HCT116 (cell line): Measurements from ENCODE around the gene PLEK. TPM values are rescaled to one million over a fixed set of nuclear protein-coding genes. Genes with fewer than 3 reads are reported as not detected.

Source experiments
- ATAC-seq: fragments of 200-7000 bp; cut with Tn5 transposase; 2 replicates; pipeline ENCODE4 v1.9.1; 2020; ENCODE audit warnings: mild to moderate bottlenecking, moderate library complexity
- BruUV-seq: library from RNA; stranded (reverse); fragments of 400-500 nt; replicated peaks from 2 replicates; lab custom pipeline; 2021; lab: Mats Ljungman, UMichigan
- CTCF ChIA-PET: fragments of 300-600 bp; sonication (Branson Sonifier 250); formaldehyde crosslinking; loops from one replicate; lab custom pipeline; 2021; ENCODE audit warnings: antibody characterized with exemption; lab: Charles Lee
- POLR2A ChIA-PET: fragments of 300-600, 350-600 bp; sonication (Branson Sonifier 250); formaldehyde crosslinking; loops from one replicate; lab custom pipeline; 2021; ENCODE audit warnings: antibody characterized with exemption; lab: Charles Lee
- RAD21 ChIA-PET, 2 experiments: fragments of 300-600 bp; sonication (Branson Sonifier 250); formaldehyde crosslinking; loops; one replicate each; lab custom pipeline; 2023; ENCODE audit warnings: low total read pairs in 2 of 2; ENCODE audit not compliant: uncharacterized antibody in 2 of 2, unreplicated experiment in 2 of 2, low non-redundant PET in 1 of 2; lab: Charles Lee
- DNase-seq: peaks from one replicate; pipeline ENCODE4 v3.0.0-alpha.2; 2010; ENCODE audit warnings: low read depth, low spot score
- H2AFZ ChIP-seq: fragments of 200-600 bp; shearing (Covaris generic), sonication (generic); 2 replicates; pipeline ENCODE4 v1.6.1; 2017; ENCODE audit warnings: low read depth, mixed run types, mixed read lengths, antibody characterized with exemption, low read length; ENCODE audit not compliant: poor library complexity, severe bottlenecking
- H3K27ac ChIP-seq: 2 replicates; pipeline ENCODE4 v1.5.1; 2012; ENCODE audit warnings: low read depth, low read length
- H3K27me3 ChIP-seq: fragments of 200-600 bp; sonication (generic); 2 replicates; pipeline ENCODE4 v1.6.1; 2016; ENCODE audit warnings: mixed run types, low read length, mixed read lengths; ENCODE audit not compliant: insufficient read depth
- H3K36me3 ChIP-seq, 2 experiments: fragments of 200-500 bp in 1 of 2; fragments of 200-600 bp in 1 of 2; sonication (Bioruptor generic) in 1 of 2; sonication (generic) in 1 of 2; 2 replicates each; pipeline versions ENCODE4 v1.5.1 to v1.6.1; 2014 to 2016; ENCODE audit warnings: low read length in 2 of 2, inconsistent platforms in 1 of 2, mixed read lengths in 1 of 2, mixed run types in 1 of 2; ENCODE audit not compliant: insufficient read depth in 2 of 2, control insufficient read depth in 1 of 2
- H3K4me1 ChIP-seq, 2 experiments: fragments of 200-600 bp in 1 of 2; sonication (generic) in 1 of 2; 2 replicates each; pipeline versions ENCODE4 v1.5.1 to v1.6.1; 2012 to 2017; ENCODE audit warnings: low read length in 2 of 2, inconsistent platforms in 1 of 2, mild to moderate bottlenecking in 1 of 2, mixed read lengths in 1 of 2, mixed run types in 1 of 2, moderate library complexity in 1 of 2; ENCODE audit not compliant: insufficient read depth in 2 of 2, control insufficient read depth in 1 of 2
- H3K4me2 ChIP-seq: fragments of 200-600 bp; sonication (generic); 2 replicates; pipeline ENCODE4 v1.6.1; 2017; ENCODE audit warnings: mixed run types, low read length, mixed read lengths
- H3K4me3 ChIP-seq, 2 experiments: fragments of 200-600 bp in 1 of 2; sonication (generic) in 1 of 2; replicated peaks in 1 of 2; 2 replicates each; pipeline ENCODE4 v1.5.1; 2011 to 2016; ENCODE audit warnings: low read length in 2 of 2, control low read depth in 1 of 2, low read depth in 1 of 2, mild to moderate bottlenecking in 1 of 2, mixed read lengths in 1 of 2, mixed run types in 1 of 2
- H3K79me2 ChIP-seq: fragments of 200-600 bp; sonication (generic); 2 replicates; pipeline ENCODE4 v1.6.1; 2017; ENCODE audit warnings: mild to moderate bottlenecking, mixed run types, low read length, moderate library complexity, mixed read lengths; ENCODE audit not compliant: insufficient read depth
- H3K9ac ChIP-seq: fragments of 200-600 bp; sonication (generic); 2 replicates; pipeline ENCODE4 v1.6.1; 2016; ENCODE audit warnings: low read length, mixed read lengths
- H3K9me2 ChIP-seq: fragments of 200-600 bp; sonication (generic), shearing (Covaris generic); 2 replicates; pipeline ENCODE4 v1.6.1; 2017; ENCODE audit warnings: mixed run types, mild to moderate bottlenecking, moderate library complexity; ENCODE audit not compliant: insufficient read depth
- H3K9me3 ChIP-seq, 2 experiments: fragments of 200-500 bp in 1 of 2; fragments of 200-600 bp in 1 of 2; sonication (Bioruptor generic) in 1 of 2; sonication (generic) in 1 of 2; 2 replicates each; pipeline ENCODE4 v1.6.1; 2014 to 2017; ENCODE audit warnings: low read length in 2 of 2, mixed read lengths in 2 of 2, inconsistent platforms in 1 of 2, low read depth in 1 of 2, mild to moderate bottlenecking in 1 of 2, mixed run types in 1 of 2, moderate library complexity in 1 of 2; ENCODE audit not compliant: control insufficient read depth in 1 of 2, insufficient read depth in 1 of 2
- H4K20me1 ChIP-seq: fragments of 200-600 bp; sonication (generic), shearing (Covaris generic); 2 replicates; pipeline ENCODE4 v1.6.1; 2017; ENCODE audit warnings: mixed run types, mild to moderate bottlenecking, moderate library complexity; ENCODE audit not compliant: insufficient read depth
- CEBPB ChIP-seq: IDR thresholded peaks from 2 replicates; pipeline ENCODE4 v1.6.1; 2012; ENCODE audit warnings: low read depth
- CTCF ChIP-seq, 3 experiments: fragments of 200-600 bp in 1 of 3; sonication (generic) in 1 of 3; IDR thresholded peaks in 2 of 3; conservative IDR thresholded peaks in 1 of 3; 2 replicates each; pipeline ENCODE4 v1.5.1; 2012 to 2017; ENCODE audit warnings: low read depth in 2 of 3, low read length in 2 of 3, antibody characterized with exemption in 1 of 3, borderline replicate concordance in 1 of 3, control low read depth in 1 of 3, mild to moderate bottlenecking in 1 of 3, mixed read lengths in 1 of 3, mixed run types in 1 of 3, moderate library complexity in 1 of 3; ENCODE audit not compliant: insufficient read depth in 1 of 3
- EZH2phosphoT487 ChIP-seq: fragments of 200-600 bp; IDR thresholded peaks from 2 replicates; pipeline ENCODE4 v1.6.1; 2018; ENCODE audit warnings: antibody characterized with exemption, borderline replicate concordance
- JUND ChIP-seq: IDR thresholded peaks from 2 replicates; pipeline ENCODE4 v1.6.1; 2012
- MAX ChIP-seq: IDR thresholded peaks from 2 replicates; pipeline ENCODE4 v1.6.1; 2012
- POLR2A ChIP-seq: IDR thresholded peaks from 2 replicates; pipeline ENCODE4 v1.7.0; 2011; ENCODE audit warnings: borderline replicate concordance; ENCODE audit not compliant: insufficient read depth, insufficient read length; ENCODE audit errors: extremely low read depth
- RAD21 ChIP-seq: IDR thresholded peaks from 2 replicates; pipeline ENCODE4 v1.6.1; 2012; ENCODE audit warnings: low read depth, mild to moderate bottlenecking
- SIN3A ChIP-seq: IDR thresholded peaks from 2 replicates; pipeline ENCODE4 v1.6.1; 2012; ENCODE audit warnings: low read depth
- SP1 ChIP-seq: IDR thresholded peaks from 2 replicates; pipeline ENCODE4 v1.6.1; 2012; ENCODE audit warnings: low read depth
- YY1 ChIP-seq: IDR thresholded peaks from 2 replicates; pipeline ENCODE4 v1.6.1; 2011; ENCODE audit warnings: low read length, low read depth, moderate library complexity, mild to moderate bottlenecking; ENCODE audit not compliant: insufficient replicate concordance; ENCODE audit errors: extremely low read depth
- ZFX ChIP-seq: fragments of 450-650 bp; IDR thresholded peaks from 2 replicates; pipeline ENCODE4 v1.6.1; 2017
- intact Hi-C: fragments of 100-400 bp; cut with micrococcal nuclease; formaldehyde crosslinking; loops from 2 replicates; pipeline ENCODE4 v1.10.0; 2022
- total RNA-seq: library from RNA; stranded (reverse); gene quantifications from one replicate; pipeline ENCODE4 v1.2.1, GENCODE V29; 2021; ENCODE audit not compliant: unreplicated experiment
- TF ChIP-seq, protein P1 (sequence below): IDR thresholded peaks from 2 replicates; pipeline ENCODE4 v1.6.1; 2012
- TF ChIP-seq, protein P2 (sequence below): IDR thresholded peaks from 2 replicates; pipeline ENCODE4 v1.6.1; 2012; ENCODE audit warnings: low read depth

Gene PLEK
- total RNA-seq, 1 experiment from 2014 or later: 0.22 TPM

DNA sequence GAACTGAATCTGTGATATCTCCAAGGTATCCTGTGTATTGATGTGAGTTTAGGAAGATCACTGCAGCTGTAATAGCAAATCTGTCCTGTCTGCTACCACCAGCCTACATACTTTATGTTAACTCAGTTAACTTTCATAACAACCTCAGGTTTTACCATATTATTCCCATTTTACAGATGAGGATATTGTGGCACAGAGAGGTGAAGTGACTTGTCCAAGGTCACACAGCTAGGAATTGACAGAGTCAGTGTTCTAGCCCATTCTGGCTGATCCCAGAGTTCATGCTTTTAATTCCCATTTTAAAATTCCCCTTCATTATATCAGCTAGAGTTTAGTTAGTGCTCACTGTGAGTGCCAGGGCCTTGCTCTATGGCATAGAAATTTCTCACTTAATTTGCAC lies 49.4 kb downstream of the PLEK start:
- TF ChIP-seq CTCF (IDR thresholded peaks at IDR 0.05 in 2 of 3, conservative IDR thresholded peaks at IDR 0.05 in 1 of 3; ENCODE audit: borderline replicate concordance in 1 of 3, insufficient read depth in 1 of 3, low read depth in 2 of 3, low read length in 2 of 3) (no peak), EZH2phosphoT487 (no peak), MAX (no peak)
- TF ChIP-seq, protein P1, sequence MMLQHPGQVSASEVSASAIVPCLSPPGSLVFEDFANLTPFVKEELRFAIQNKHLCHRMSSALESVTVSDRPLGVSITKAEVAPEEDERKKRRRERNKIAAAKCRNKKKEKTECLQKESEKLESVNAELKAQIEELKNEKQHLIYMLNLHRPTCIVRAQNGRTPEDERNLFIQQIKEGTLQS: no peak
- Histone ChIP-seq H3K36me3 (no peaks in the 10 kb centered on the region), H3K4me3 (no peak overlapping the region), H4K20me1 (no peaks in the 10 kb centered on the region), H3K4me2 (no peak overlapping the region), H3K9me2 (no peaks in the 10 kb centered on the region), H3K27ac (no peak overlapping the region), H3K27me3 (no peaks in the 10 kb centered on the region), H3K9ac (no peak overlapping the region), H3K79me2 (no peaks in the 10 kb centered on the region), H3K9me3 (no peaks in the 10 kb centered on the region), H2AFZ (no peak overlapping the region), H3K4me1 (no peaks in the 10 kb centered on the region)
- no TSS peak for BruUV-seq
- POLR2A ChIA-PET: no interaction called here
- intact Hi-C loops: no loop called here
- CTCF ChIA-PET: interaction anchor here (1.1 kb wide), 1 partner anchor 27 kb away, joined by 4 read pairs; no protein-coding TSS in a partner anchor
- RAD21 ChIA-PET: no interaction called here
- DNase-seq (no peak), ATAC-seq (no peak)

DNA sequence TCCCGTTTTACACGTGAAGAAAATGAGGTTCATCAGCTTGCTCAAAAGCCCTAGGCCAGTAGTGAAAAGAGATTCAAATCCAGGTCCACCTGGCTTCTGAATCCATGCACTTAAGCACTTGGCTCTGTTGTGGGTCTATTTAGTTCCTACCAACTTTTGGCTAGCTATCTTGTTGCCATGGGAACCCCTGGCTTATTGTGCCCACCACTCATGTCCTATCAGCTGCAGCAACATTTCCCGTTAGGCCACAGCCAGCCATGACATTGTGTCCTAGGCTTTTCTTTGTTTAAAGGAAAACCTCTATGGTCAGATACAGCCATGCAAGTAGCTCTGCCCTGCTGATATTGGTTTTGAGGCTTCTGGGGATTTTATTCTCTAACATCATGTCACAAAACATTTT lies 49.8 kb downstream of the PLEK start:
- ATAC-seq (no peak), DNase-seq (no peak)
- no peak overlapping the region for H3K4me3 ChIP-seq
- no peaks in the 10 kb centered on the region for H3K79me2 ChIP-seq
- H3K9ac ChIP-seq: no peak overlapping the region
- no peak overlapping the region for H2AFZ ChIP-seq
- H3K36me3 ChIP-seq: no peaks in the 10 kb centered on the region
- no peaks in the 10 kb centered on the region for H4K20me1 ChIP-seq
- no peaks in the 10 kb centered on the region for H3K9me3 ChIP-seq
- BruUV-seq: no TSS peak
- ChIA-PET RAD21 (no interaction called here), POLR2A (no interaction called here), CTCF (interaction anchor here (1.1 kb wide), 1 partner anchor 27 kb away, joined by 4 read pairs; no protein-coding TSS in a partner anchor)
- no peaks in the 10 kb centered on the region for H3K9me2 ChIP-seq
- H3K27me3 ChIP-seq: no peaks in the 10 kb centered on the region
- no peak overlapping the region for H3K27ac ChIP-seq
- intact Hi-C loops: no loop called here
- no peak for TF ChIP-seq SP1
- no peak for TF ChIP-seq RAD21
- TF ChIP-seq, protein P1: no peak
- TF ChIP-seq YY1: no peak
- TF ChIP-seq MAX: no peak
- TF ChIP-seq SIN3A: no peak
- no peak for TF ChIP-seq CEBPB
- TF ChIP-seq, protein P2, sequence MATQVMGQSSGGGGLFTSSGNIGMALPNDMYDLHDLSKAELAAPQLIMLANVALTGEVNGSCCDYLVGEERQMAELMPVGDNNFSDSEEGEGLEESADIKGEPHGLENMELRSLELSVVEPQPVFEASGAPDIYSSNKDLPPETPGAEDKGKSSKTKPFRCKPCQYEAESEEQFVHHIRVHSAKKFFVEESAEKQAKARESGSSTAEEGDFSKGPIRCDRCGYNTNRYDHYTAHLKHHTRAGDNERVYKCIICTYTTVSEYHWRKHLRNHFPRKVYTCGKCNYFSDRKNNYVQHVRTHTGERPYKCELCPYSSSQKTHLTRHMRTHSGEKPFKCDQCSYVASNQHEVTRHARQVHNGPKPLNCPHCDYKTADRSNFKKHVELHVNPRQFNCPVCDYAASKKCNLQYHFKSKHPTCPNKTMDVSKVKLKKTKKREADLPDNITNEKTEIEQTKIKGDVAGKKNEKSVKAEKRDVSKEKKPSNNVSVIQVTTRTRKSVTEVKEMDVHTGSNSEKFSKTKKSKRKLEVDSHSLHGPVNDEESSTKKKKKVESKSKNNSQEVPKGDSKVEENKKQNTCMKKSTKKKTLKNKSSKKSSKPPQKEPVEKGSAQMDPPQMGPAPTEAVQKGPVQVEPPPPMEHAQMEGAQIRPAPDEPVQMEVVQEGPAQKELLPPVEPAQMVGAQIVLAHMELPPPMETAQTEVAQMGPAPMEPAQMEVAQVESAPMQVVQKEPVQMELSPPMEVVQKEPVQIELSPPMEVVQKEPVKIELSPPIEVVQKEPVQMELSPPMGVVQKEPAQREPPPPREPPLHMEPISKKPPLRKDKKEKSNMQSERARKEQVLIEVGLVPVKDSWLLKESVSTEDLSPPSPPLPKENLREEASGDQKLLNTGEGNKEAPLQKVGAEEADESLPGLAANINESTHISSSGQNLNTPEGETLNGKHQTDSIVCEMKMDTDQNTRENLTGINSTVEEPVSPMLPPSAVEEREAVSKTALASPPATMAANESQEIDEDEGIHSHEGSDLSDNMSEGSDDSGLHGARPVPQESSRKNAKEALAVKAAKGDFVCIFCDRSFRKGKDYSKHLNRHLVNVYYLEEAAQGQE: no peak
- no peak for TF ChIP-seq JUND
- TF ChIP-seq EZH2phosphoT487: no peak
- TF ChIP-seq ZFX: no peak
- TF ChIP-seq POLR2A: no peak
- TF ChIP-seq, all 23 proteins: peak for 0
- Histone ChIP-seq H3K4me2 (no peak overlapping the region), H3K4me1 (no peaks in the 10 kb centered on the region)
